Astrocyte (in vitro differentiated cells and primary cell): ENCODE results near the gene PIK3R3. TPM values are rescaled to one million over a fixed set of nuclear protein-coding genes. Genes with fewer than 3 reads are reported as not detected.

Source experiments
- DNase-seq: peaks from one replicate; pipeline ENCODE4 v3.0.0-alpha.2; 2010; ENCODE audit warnings: low read depth
- FAIRE-seq: peaks from 2 replicates; lab custom pipeline; 2011; peaks lifted over from hg19 to GRCh38; lab: Jason Lieb, UNC
- H2AFZ ChIP-seq: 2 replicates; pipeline ENCODE4 v1.6.0; 2012; ENCODE audit warnings: low read depth, low read length, inconsistent platforms
- H3K27ac ChIP-seq: 2 replicates; pipeline ENCODE4 v1.5.1; 2011; ENCODE audit warnings: low read depth, low read length, inconsistent platforms
- H3K27me3 ChIP-seq: 2 replicates; pipeline ENCODE4 v1.6.0; 2011; ENCODE audit warnings: low read length, inconsistent platforms; ENCODE audit not compliant: insufficient read depth
- H3K36me3 ChIP-seq: 2 replicates; pipeline ENCODE4 v1.5.1; 2011; ENCODE audit warnings: low read length, inconsistent platforms; ENCODE audit not compliant: insufficient read depth
- H3K4me1 ChIP-seq: 2 replicates; pipeline ENCODE4 v1.5.1; 2011; ENCODE audit warnings: low read length, inconsistent platforms; ENCODE audit not compliant: insufficient read depth
- H3K4me2 ChIP-seq: 2 replicates; pipeline ENCODE4 v1.6.0; 2012; ENCODE audit warnings: low read length, inconsistent platforms
- H3K4me3 ChIP-seq: 2 replicates; pipeline ENCODE4 v1.5.1; 2011; ENCODE audit warnings: low read depth, mild to moderate bottlenecking, low read length, inconsistent platforms; ENCODE audit not compliant: insufficient read depth
- H3K79me2 ChIP-seq: 2 replicates; pipeline ENCODE4 v1.6.0; 2012; ENCODE audit warnings: mild to moderate bottlenecking, low read length, inconsistent platforms; ENCODE audit not compliant: insufficient read depth
- H3K9ac ChIP-seq: 2 replicates; pipeline ENCODE4 v1.6.0; 2012; ENCODE audit warnings: mild to moderate bottlenecking, low read length, inconsistent platforms
- H3K9me3 ChIP-seq: 2 replicates; pipeline ENCODE4 v1.5.1; 2012; ENCODE audit warnings: low read depth, mild to moderate bottlenecking, low read length, inconsistent platforms; ENCODE audit not compliant: insufficient read depth
- H4K20me1 ChIP-seq: 2 replicates; pipeline ENCODE4 v1.6.0; 2012; ENCODE audit warnings: low read length, inconsistent platforms; ENCODE audit not compliant: insufficient read depth
- H3K27ac Mint-ChIP-seq: one replicate; pipeline ENCODE4 v1.8.0; 2021; ENCODE audit warnings: mild to moderate bottlenecking, mixed read lengths; ENCODE audit not compliant: unreplicated experiment
- H3K27me3 Mint-ChIP-seq: one replicate; pipeline ENCODE4 v1.8.0; 2021; ENCODE audit warnings: low read depth, mixed read lengths; ENCODE audit not compliant: unreplicated experiment
- H3K36me3 Mint-ChIP-seq: one replicate; pipeline ENCODE4 v1.8.0; 2021; ENCODE audit warnings: low read depth, mixed read lengths; ENCODE audit not compliant: unreplicated experiment
- H3K4me1 Mint-ChIP-seq: one replicate; pipeline ENCODE4 v1.8.0; 2021; ENCODE audit warnings: low read depth, mixed read lengths; ENCODE audit not compliant: unreplicated experiment
- H3K4me3 Mint-ChIP-seq: one replicate; pipeline ENCODE4 v1.8.0; 2021; ENCODE audit warnings: mild to moderate bottlenecking, moderate library complexity, mixed read lengths; ENCODE audit not compliant: unreplicated experiment
- H3K9me3 Mint-ChIP-seq: one replicate; pipeline ENCODE4 v1.8.0; 2021; ENCODE audit warnings: mild to moderate bottlenecking, mixed read lengths; ENCODE audit not compliant: unreplicated experiment
- EZH2 ChIP-seq: IDR thresholded peaks from 2 replicates; pipeline ENCODE4 v1.6.1; 2012; ENCODE audit warnings: mild to moderate bottlenecking, low read length, inconsistent platforms; ENCODE audit not compliant: insufficient read depth
- total RNA-seq: library from RNA; stranded (reverse); gene quantifications from 2 replicates; pipeline ENCODE4 v1.2.1, GENCODE V29; 2021
- TF ChIP-seq, protein P1 (sequence below): IDR thresholded peaks from 2 replicates; pipeline ENCODE4 v1.5.1; 2011; ENCODE audit warnings: low read depth, mild to moderate bottlenecking, inconsistent platforms, low read length, moderate library complexity; ENCODE audit not compliant: insufficient read depth

Gene PIK3R3
- total RNA-seq, 1 donor from 2014 or later = 68.4 TPM

DNA sequence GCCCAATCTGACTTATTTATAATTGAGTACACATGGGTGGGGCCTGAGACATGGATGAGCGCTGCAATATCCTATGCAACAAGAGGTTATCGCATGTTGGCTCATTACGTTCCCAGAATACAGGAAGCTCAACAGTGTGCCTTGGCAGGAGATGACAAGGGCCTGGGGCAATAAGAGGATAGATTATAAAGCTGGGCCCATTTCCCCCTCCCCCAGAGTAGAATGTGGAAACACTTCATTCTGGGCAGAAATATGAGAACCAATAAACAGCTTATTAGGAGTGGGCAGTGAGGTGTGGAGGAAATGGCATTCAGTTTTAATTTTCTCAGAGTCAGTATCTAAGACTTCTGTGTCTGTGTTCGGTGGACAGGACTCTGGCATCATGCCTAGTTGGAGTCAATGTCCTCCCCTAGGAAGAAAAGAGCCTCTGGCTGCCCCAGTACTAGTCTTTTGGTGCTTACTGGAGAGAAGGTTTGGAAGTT, 92.8 kb downstream of the PIK3R3 start:
- Histone ChIP-seq H4K20me1 (peaks cover 14% of the 10 kb centered on the region), H2AFZ (no peak overlapping the region), H3K9me3 (no peaks in the 10 kb centered on the region), H3K27me3 (no peaks in the 10 kb centered on the region), H3K4me3 (no peak overlapping the region), H3K27ac (no peak overlapping the region), H3K4me1 (no peaks in the 10 kb centered on the region), H3K36me3 (no peaks in the 10 kb centered on the region), H3K79me2 (no peaks in the 10 kb centered on the region), H3K9ac (no peak overlapping the region), H3K4me2 (no peak overlapping the region)
- Mint-ChIP-seq H3K4me3 (no peak overlapping the region), H3K27ac (no peak overlapping the region), H3K36me3 (peaks cover 19% of the 10 kb centered on the region), H3K27me3 (no peaks in the 10 kb centered on the region), H3K9me3 (no peaks in the 10 kb centered on the region), H3K4me1 (peaks cover 19% of the 10 kb centered on the region)
- FAIRE-seq (no peak), DNase-seq (peak; percentile 48)
- TF ChIP-seq, protein P1, sequence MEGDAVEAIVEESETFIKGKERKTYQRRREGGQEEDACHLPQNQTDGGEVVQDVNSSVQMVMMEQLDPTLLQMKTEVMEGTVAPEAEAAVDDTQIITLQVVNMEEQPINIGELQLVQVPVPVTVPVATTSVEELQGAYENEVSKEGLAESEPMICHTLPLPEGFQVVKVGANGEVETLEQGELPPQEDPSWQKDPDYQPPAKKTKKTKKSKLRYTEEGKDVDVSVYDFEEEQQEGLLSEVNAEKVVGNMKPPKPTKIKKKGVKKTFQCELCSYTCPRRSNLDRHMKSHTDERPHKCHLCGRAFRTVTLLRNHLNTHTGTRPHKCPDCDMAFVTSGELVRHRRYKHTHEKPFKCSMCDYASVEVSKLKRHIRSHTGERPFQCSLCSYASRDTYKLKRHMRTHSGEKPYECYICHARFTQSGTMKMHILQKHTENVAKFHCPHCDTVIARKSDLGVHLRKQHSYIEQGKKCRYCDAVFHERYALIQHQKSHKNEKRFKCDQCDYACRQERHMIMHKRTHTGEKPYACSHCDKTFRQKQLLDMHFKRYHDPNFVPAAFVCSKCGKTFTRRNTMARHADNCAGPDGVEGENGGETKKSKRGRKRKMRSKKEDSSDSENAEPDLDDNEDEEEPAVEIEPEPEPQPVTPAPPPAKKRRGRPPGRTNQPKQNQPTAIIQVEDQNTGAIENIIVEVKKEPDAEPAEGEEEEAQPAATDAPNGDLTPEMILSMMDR = no peak

DNA sequence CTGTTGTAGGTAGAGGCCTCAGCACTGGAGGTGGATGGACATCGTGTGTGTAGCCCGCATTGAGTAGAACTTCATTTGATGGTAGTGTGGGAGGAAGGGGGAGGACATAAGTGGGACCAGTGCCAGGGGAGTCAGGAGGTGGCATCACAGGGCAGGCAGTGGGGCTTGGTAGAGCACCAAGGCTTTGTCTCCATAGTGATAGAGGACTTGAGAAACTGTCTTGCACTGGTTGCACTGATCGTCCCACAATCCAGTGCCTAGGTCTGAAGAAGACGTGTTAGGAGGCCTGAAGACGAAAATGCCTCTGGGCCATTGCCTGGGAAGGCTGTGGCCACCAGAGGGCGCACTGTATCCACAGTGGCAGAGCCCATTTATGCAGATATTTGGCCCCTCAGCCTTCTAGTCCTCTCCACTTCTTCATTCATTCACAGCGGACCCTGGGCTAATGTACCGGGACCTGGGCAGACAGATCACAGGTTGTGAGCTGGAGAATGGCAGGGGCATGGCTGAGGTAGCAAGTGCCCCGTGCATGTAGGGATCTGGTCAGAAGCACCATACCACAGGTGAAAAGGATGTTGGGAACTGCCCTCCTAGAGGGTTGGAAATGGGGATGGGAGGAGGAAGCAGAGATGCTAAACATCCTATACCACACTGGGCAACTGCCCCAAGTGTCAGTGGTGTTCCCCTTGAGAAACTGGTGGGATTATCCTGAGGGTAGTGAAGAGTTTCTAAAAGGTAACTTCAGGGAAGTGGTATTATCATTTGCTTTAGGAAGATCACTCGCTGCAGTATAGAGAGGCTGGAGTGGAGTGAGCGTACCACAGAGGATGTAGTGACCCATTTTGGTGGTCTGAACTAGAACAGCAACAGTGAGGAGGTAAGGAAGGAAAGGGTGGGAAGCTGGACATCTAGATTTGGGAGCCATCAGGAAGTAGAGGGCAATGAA, 95.3 kb downstream of the PIK3R3 start:
- peaks cover 18% of the 10 kb centered on the region for H3K4me1 Mint-ChIP-seq
- Histone ChIP-seq H3K79me2 (no peaks in the 10 kb centered on the region), H3K9ac (no peak overlapping the region), H2AFZ (peak overlapping the region; percentile 7), H4K20me1 (peaks cover 14% of the 10 kb centered on the region), H3K4me3 (no peak overlapping the region), H3K4me2 (no peak overlapping the region), H3K36me3 (peaks cover 4% of the 10 kb centered on the region), H3K9me3 (no peaks in the 10 kb centered on the region), H3K27ac (no peak overlapping the region), H3K4me1 (no peaks in the 10 kb centered on the region), H3K27me3 (no peaks in the 10 kb centered on the region)
- H3K27ac Mint-ChIP-seq = no peak overlapping the region
- H3K9me3 Mint-ChIP-seq = no peaks in the 10 kb centered on the region
- no peaks in the 10 kb centered on the region for H3K27me3 Mint-ChIP-seq
- no peak overlapping the region for H3K4me3 Mint-ChIP-seq
- no peak for TF ChIP-seq EZH2
- TF ChIP-seq, protein P1 = peak; percentile 98
- peaks cover 11% of the 10 kb centered on the region for H3K36me3 Mint-ChIP-seq
- peak; percentile 46 for DNase-seq
- no peak for FAIRE-seq
